Endodermal cell (in vitro differentiated cells): ENCODE measurements around the gene KCNQ1. TPM values are rescaled to one million over a fixed set of nuclear protein-coding genes. Genes with fewer than 3 reads are reported as not detected.

Source experiments
- DNase-seq: peaks from one replicate; pipeline ENCODE4 v3.0.0-alpha.2; 2017
- H3K27ac ChIP-seq: 2 replicates; pipeline ENCODE4 v1.5.1; 2013; ENCODE audit warnings: mild to moderate bottlenecking, low read depth, low read length, moderate library complexity
- H3K27me3 ChIP-seq: 2 replicates; pipeline ENCODE4 v1.6.1; 2013; ENCODE audit warnings: mild to moderate bottlenecking, low read length, moderate library complexity; ENCODE audit not compliant: insufficient read depth, control insufficient read depth, poor library complexity, severe bottlenecking
- H3K36me3 ChIP-seq: 2 replicates; pipeline ENCODE4 v1.7.0; 2013; ENCODE audit warnings: mild to moderate bottlenecking, low read length, moderate library complexity; ENCODE audit not compliant: control insufficient read depth, insufficient read depth
- H3K4me1 ChIP-seq: one replicate; pipeline ENCODE4 v1.7.0; 2013; ENCODE audit warnings: low read length; ENCODE audit not compliant: control insufficient read depth, insufficient read depth
- H3K4me3 ChIP-seq: 2 replicates; pipeline ENCODE4 v1.5.1; 2013; ENCODE audit warnings: mild to moderate bottlenecking, low read length, moderate library complexity
- H3K9ac ChIP-seq: 2 replicates; pipeline ENCODE4 v1.6.1; 2013; ENCODE audit warnings: mild to moderate bottlenecking, low read length, moderate library complexity; ENCODE audit not compliant: poor library complexity, severe bottlenecking; ENCODE audit errors: extremely low read depth
- H3K9me3 ChIP-seq: 2 replicates; pipeline ENCODE4 v1.6.1; 2013; ENCODE audit warnings: mild to moderate bottlenecking, low read length, moderate library complexity; ENCODE audit not compliant: control insufficient read depth
- H3K27ac Mint-ChIP-seq: 2 replicates; pipeline ENCODE4 v1.8.0; 2020; ENCODE audit warnings: mixed read lengths
- H3K27me3 Mint-ChIP-seq: 2 replicates; pipeline ENCODE4 v1.8.0; 2021; ENCODE audit warnings: mild to moderate bottlenecking, mixed read lengths; ENCODE audit not compliant: insufficient read depth
- H3K36me3 Mint-ChIP-seq: 2 replicates; pipeline ENCODE4 v1.8.0; 2020; ENCODE audit warnings: low read depth, mixed read lengths
- H3K4me1 Mint-ChIP-seq: 2 replicates; pipeline ENCODE4 v1.8.0; 2020; ENCODE audit warnings: mixed read lengths
- H3K4me3 Mint-ChIP-seq: 2 replicates; pipeline ENCODE4 v1.8.0; 2020; ENCODE audit warnings: mild to moderate bottlenecking, moderate library complexity, mixed read lengths
- H3K9me3 Mint-ChIP-seq: 2 replicates; pipeline ENCODE4 v1.8.0; 2020; ENCODE audit warnings: mild to moderate bottlenecking, mixed read lengths
- WGBS, 2 experiments: methylation state at CpG; one replicate each; pipeline versions ENCODE4 v1.1.5 to v1.1.7; 2013; ENCODE audit warnings: missing lambda C conversion rate in 2 of 2, mixed read lengths in 1 of 2; ENCODE audit not compliant: insufficient coverage in 1 of 2, insufficient read length in 1 of 2; 5-methylcytosine and 5-hydroxymethylcytosine counted together
- total RNA-seq, 2 donors: library from RNA; stranded (reverse); fragmentation: NEBNext Ultra II Directional in 1 of 2; extraction: Animal tissue kit (Norgen Biotek cat#: 25700) in 1 of 2; gene quantifications; 2 replicates in 1 of 2; 3 replicates in 1 of 2; pipeline ENCODE4 v1.2.1, GENCODE V29; 2021
- TF ChIP-seq, protein P1 (sequence below): fragments of 200-600 bp; sonication (generic); conservative IDR thresholded peaks from 2 replicates; pipeline ENCODE4 v1.5.0; 2021; ENCODE audit warnings: antibody characterized with exemption, mild to moderate bottlenecking

Gene KCNQ1
- total RNA-seq, 2 donors from 2014 or later: 1.8 to 3.5 TPM

DNA sequence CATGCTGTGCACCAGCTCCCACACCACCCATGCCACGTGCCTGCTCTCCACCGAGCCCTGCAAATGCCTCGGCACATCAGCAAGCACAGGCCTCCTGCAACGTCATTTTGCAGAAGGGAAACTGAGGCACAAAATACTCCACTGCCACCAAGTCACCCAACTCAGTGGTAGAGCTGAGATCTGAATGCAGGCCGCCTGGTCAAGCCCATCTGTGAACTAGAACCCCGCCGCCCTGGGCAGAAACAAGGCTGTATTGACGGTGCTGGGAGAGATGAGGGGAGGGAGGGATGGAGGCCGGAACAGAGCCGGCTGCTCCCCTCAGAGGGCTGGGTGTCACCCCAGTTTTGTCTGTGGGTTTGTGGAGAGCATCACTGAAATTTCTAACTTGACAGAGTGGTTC lies 359.4 kb downstream of the KCNQ1 start:
- H3K27me3 Mint-ChIP-seq: peaks cover 57% of the 10 kb centered on the region
- no peak overlapping the region for H3K27ac ChIP-seq
- peaks cover 5% of the 10 kb centered on the region for H3K9me3 Mint-ChIP-seq
- H3K27me3 ChIP-seq: no peaks in the 10 kb centered on the region
- no peak overlapping the region for H3K4me3 Mint-ChIP-seq
- H3K4me1 Mint-ChIP-seq: no peaks in the 10 kb centered on the region
- no peak overlapping the region for H3K4me3 ChIP-seq
- H3K27ac Mint-ChIP-seq: no peak overlapping the region
- H3K36me3 Mint-ChIP-seq: no peaks in the 10 kb centered on the region
- TF ChIP-seq, protein P1, sequence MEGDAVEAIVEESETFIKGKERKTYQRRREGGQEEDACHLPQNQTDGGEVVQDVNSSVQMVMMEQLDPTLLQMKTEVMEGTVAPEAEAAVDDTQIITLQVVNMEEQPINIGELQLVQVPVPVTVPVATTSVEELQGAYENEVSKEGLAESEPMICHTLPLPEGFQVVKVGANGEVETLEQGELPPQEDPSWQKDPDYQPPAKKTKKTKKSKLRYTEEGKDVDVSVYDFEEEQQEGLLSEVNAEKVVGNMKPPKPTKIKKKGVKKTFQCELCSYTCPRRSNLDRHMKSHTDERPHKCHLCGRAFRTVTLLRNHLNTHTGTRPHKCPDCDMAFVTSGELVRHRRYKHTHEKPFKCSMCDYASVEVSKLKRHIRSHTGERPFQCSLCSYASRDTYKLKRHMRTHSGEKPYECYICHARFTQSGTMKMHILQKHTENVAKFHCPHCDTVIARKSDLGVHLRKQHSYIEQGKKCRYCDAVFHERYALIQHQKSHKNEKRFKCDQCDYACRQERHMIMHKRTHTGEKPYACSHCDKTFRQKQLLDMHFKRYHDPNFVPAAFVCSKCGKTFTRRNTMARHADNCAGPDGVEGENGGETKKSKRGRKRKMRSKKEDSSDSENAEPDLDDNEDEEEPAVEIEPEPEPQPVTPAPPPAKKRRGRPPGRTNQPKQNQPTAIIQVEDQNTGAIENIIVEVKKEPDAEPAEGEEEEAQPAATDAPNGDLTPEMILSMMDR: no peak
- no peak overlapping the region for H3K9ac ChIP-seq
- no peaks in the 10 kb centered on the region for H3K4me1 ChIP-seq
- no peaks in the 10 kb centered on the region for H3K36me3 ChIP-seq
- no peaks in the 10 kb centered on the region for H3K9me3 ChIP-seq
- WGBS, 2 experiments: 90 to 97% methylated on average over 9 to 10 of the region's 10 CpGs
- DNase-seq: peak; percentile 9

- DNase-seq: peak; percentile 47
- 89% methylated on average over 13 to 19 of the region's 19 CpGs for WGBS, 2 experiments
- Histone ChIP-seq H3K27ac (peak overlapping the region; percentile 58), H3K9ac (no peak overlapping the region), H3K27me3 (no peaks in the 10 kb centered on the region), H3K9me3 (no peaks in the 10 kb centered on the region), H3K4me3 (no peak overlapping the region), H3K4me1 (no peaks in the 10 kb centered on the region), H3K36me3 (no peaks in the 10 kb centered on the region)
- H3K27ac Mint-ChIP-seq: no peak overlapping the region
- no peak overlapping the region for H3K4me3 Mint-ChIP-seq
- H3K27me3 Mint-ChIP-seq: peaks cover 58% of the 10 kb centered on the region
- no peaks in the 10 kb centered on the region for H3K36me3 Mint-ChIP-seq
- no peaks in the 10 kb centered on the region for H3K9me3 Mint-ChIP-seq
- TF ChIP-seq, protein P1: no peak
- H3K4me1 Mint-ChIP-seq: no peaks in the 10 kb centered on the region
Measured at GRCh38 chr11:2804701-2805387, 360.0 kb downstream of the KCNQ1 start.

DNA sequence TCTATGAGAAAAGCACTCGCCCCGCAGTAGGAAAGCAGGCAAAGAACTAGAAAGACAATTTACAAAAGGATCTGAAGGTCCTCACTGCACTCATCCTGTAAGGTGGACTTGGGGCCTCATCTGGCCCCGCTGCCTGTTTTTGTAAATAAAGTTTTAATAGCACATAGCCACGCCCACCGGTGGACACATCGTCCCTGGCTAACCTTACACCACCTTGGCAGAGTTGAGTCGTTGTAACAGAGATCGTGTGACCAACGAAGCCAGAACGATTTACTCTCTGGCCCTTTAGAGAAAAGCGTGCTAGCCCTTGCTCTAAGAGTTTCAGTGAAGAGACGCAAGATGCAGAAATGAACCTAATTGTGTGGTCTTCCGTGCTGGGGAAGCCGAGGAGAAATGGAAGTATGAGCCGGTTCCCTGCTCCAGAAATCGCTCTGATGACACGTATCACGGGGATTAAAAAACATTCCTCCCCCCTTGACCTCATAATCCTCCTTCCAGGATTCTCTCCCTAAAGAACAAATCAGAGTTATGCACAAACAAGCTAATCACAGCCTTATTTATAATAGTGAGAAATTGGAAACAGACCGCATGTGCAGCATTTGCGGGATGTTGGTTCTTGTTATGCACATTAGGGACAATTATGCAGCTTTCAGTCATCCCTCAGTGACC lies 360.7 kb downstream of the KCNQ1 start:
- H3K4me1 Mint-ChIP-seq: peaks cover under 1% of the 10 kb centered on the region
- TF ChIP-seq, protein P1: no peak
- Histone ChIP-seq H3K4me3 (no peak overlapping the region), H3K27me3 (no peaks in the 10 kb centered on the region), H3K4me1 (no peaks in the 10 kb centered on the region), H3K9ac (no peak overlapping the region), H3K36me3 (no peaks in the 10 kb centered on the region), H3K27ac (peak overlapping the region; percentile 58), H3K9me3 (no peaks in the 10 kb centered on the region)
- peaks cover 63% of the 10 kb centered on the region for H3K27me3 Mint-ChIP-seq
- H3K36me3 Mint-ChIP-seq: no peaks in the 10 kb centered on the region
- WGBS, 2 experiments: 89 to 90% methylated on average over 16 to 20 of the region's 20 CpGs
- peaks cover 3% of the 10 kb centered on the region for H3K9me3 Mint-ChIP-seq
- peak; percentile 43 for DNase-seq
- H3K4me3 Mint-ChIP-seq: no peak overlapping the region
- no peak overlapping the region for H3K27ac Mint-ChIP-seq
